COLO668 (cell line): ENCODE measurements around the gene ARHGAP22.
"Not testable (repeated sequence)": the region's sequence is repeated elsewhere in the genome, so short reads cannot be mapped to it uniquely, and the experiment has no call there.

Experiments used
- DNase-seq: peaks from one replicate; lab custom pipeline; 2025; ENCODE audit not compliant: unreplicated experiment; lab: John Stamatoyannopoulos, UW

Gene ARHGAP22

GRCh38 chr10:48604991-48605508 is at the start of gene ARHGAP22:
Gene ARHGAP22 (minus strand): TSS chr10:48605073. CDS start chr10:48604796, 277 bp downstream.
- peak; percentile 42 for DNase-seq

GRCh38 chr10:48653944-48654698 is 49.2 kb upstream of the ARHGAP22 start:
- DNase-seq, result no peak

- no peak for DNase-seq
Measured at GRCh38 chr10:48653347-48653746, 48.5 kb upstream of the ARHGAP22 start.

- no peak for DNase-seq
Measured at GRCh38 chr10:48652344-48652743, 47.5 kb upstream of the ARHGAP22 start.

- DNase-seq, result no peak
Measured at GRCh38 chr10:48651839-48652238, 47.0 kb upstream of the ARHGAP22 start.

- DNase-seq, result peak; percentile 50
Measured at GRCh38 chr10:48651293-48651692, 46.4 kb upstream of the ARHGAP22 start.

GRCh38 chr10:48649349-48649944 is 44.6 kb upstream of the ARHGAP22 start:
- DNase-seq, result no peak

- DNase-seq, result no peak
Measured at GRCh38 chr10:48648172-48648942, 43.5 kb upstream of the ARHGAP22 start.

GRCh38 chr10:48647073-48647472 is 42.2 kb upstream of the ARHGAP22 start:
- DNase-seq, result not testable (repeated sequence)

- DNase-seq, result no peak
Measured at GRCh38 chr10:48645600-48645999, 40.7 kb upstream of the ARHGAP22 start.

- not testable (repeated sequence) for DNase-seq
Measured at GRCh38 chr10:48641099-48641690, 36.3 kb upstream of the ARHGAP22 start.

GRCh38 chr10:48640326-48640725 is 35.5 kb upstream of the ARHGAP22 start:
- no peak for DNase-seq

GRCh38 chr10:48639632-48640031 is 34.8 kb upstream of the ARHGAP22 start:
- no peak for DNase-seq

GRCh38 chr10:48638739-48639527 is 34.1 kb upstream of the ARHGAP22 start:
- DNase-seq, result no peak

GRCh38 chr10:48638158-48638557 is 33.3 kb upstream of the ARHGAP22 start:
- no peak for DNase-seq

- DNase-seq, result no peak
Measured at GRCh38 chr10:48636901-48637300, 32.0 kb upstream of the ARHGAP22 start.

GRCh38 chr10:48636231-48636630 is 31.4 kb upstream of the ARHGAP22 start:
- DNase-seq, result no peak

GRCh38 chr10:48634984-48635557 is 30.2 kb upstream of the ARHGAP22 start:
- no peak for DNase-seq

GRCh38 chr10:48634198-48634983 is 29.5 kb upstream of the ARHGAP22 start:
- DNase-seq, result no peak
